UCSD-AML1 (cell line): ENCODE measurements around the gene PLEKHH1.
A peak's percentile ranks its signal among the peaks of the same experiment; 100 is the strongest.
"Not testable (repeated sequence)": the region's sequence is repeated elsewhere in the genome, so short reads cannot be mapped to it uniquely, and the experiment has no call there.

Source experiments
- DNase-seq: peaks from one replicate; lab custom pipeline; 2025; ENCODE audit not compliant: unreplicated experiment; lab: John Stamatoyannopoulos, UW

Gene PLEKHH1

GRCh38 chr14:67620217-67620785, 87.2 kb downstream of the PLEKHH1 start:
- DNase-seq, result no peak

- DNase-seq, result peak; percentile 31
These were observed 89.6 kb downstream of the PLEKHH1 start for GRCh38 chr14:67622675-67623074.

GRCh38 chr14:67623114-67623513, 90.0 kb downstream of the PLEKHH1 start:
- no peak for DNase-seq

- not testable (repeated sequence) for DNase-seq
These were observed 93.0 kb downstream of the PLEKHH1 start for GRCh38 chr14:67626131-67626530.

GRCh38 chr14:67627519-67627918, 94.4 kb downstream of the PLEKHH1 start:
- DNase-seq, result no peak

- DNase-seq, result no peak
These were observed 97.1 kb downstream of the PLEKHH1 start for GRCh38 chr14:67630186-67630585.

- no peak for DNase-seq
These were observed 97.8 kb downstream of the PLEKHH1 start for GRCh38 chr14:67630938-67631337.

- no peak for DNase-seq
These were observed 100.5 kb downstream of the PLEKHH1 start for GRCh38 chr14:67633451-67634147.

GRCh38 chr14:67636361-67636919, 103.3 kb downstream of the PLEKHH1 start:
- DNase-seq, result no peak

GRCh38 chr14:67638642-67639041, 105.6 kb downstream of the PLEKHH1 start:
- no peak for DNase-seq
